Ovary (tissue), 9 donors: ENCODE measurements around the gene JPT1. TPM values are rescaled to one million over a fixed set of nuclear protein-coding genes. Genes with fewer than 3 reads are reported as not detected.
"Not testable (repeated sequence)": the region's sequence is repeated elsewhere in the genome, so short reads cannot be mapped to it uniquely, and the experiment has no call there.

ENCODE experiments used
- DNase-seq, 5 donors: peaks; one replicate each; pipeline ENCODE4 v3.0.0-alpha.2; 2019 to 2020
- H3K27ac ChIP-seq, 2 donors: fragments of 200-600 bp; one replicate each; pipeline versions ENCODE4 v1.5.1 to v1.8.0; 2019 to 2022
- H3K27me3 ChIP-seq: fragments of 200-600 bp; one replicate; pipeline ENCODE4 v1.8.0; 2022
- H3K36me3 ChIP-seq: fragments of 200-600 bp; sonication (generic); one replicate; pipeline ENCODE4 v1.5.1; 2019
- H3K4me1 ChIP-seq: one replicate; pipeline ENCODE4 v1.8.1; 2013; ENCODE audit warnings: mild to moderate bottlenecking, moderate library complexity; ENCODE audit not compliant: insufficient read depth
- H3K4me3 ChIP-seq: fragments of 200-600 bp; sonication (generic); one replicate; pipeline ENCODE4 v1.5.1; 2017
- H3K9me3 ChIP-seq, 2 donors: fragments of 200-600 bp in 1 of 2; sonication (generic) in 1 of 2; one replicate each; pipeline versions ENCODE4 v1.5.1 to v1.8.1; 2013 to 2019; ENCODE audit warnings: mild to moderate bottlenecking in 1 of 2, moderate library complexity in 1 of 2
- CTCF ChIP-seq, 3 donors: fragments of 450-650 bp in 2 of 3; fragments of 200-600 bp in 1 of 3; IDR thresholded peaks; one replicate each; pipeline versions ENCODE4 v1.5.1 to v1.8.0; 2016 to 2022; ENCODE audit warnings: antibody characterized with exemption in 3 of 3, mild to moderate bottlenecking in 1 of 3
- EP300 ChIP-seq: sonication (generic); formaldehyde crosslinking; IDR thresholded peaks from one replicate; pipeline ENCODE4 v1.6.1; 2017; ENCODE audit warnings: antibody characterized with exemption
- POLR2A ChIP-seq: fragments of 450-650 bp; IDR thresholded peaks from one replicate; pipeline ENCODE4 v1.6.1; 2017; ENCODE audit warnings: antibody characterized with exemption, mild to moderate bottlenecking, moderate library complexity
- WGBS, 3 donors: extraction: QIAGEN DNeasy Blood & Tissue Kit in 1 of 3; methylation state at CpG; one replicate each; pipeline versions ENCODE4 v1.1.5 to v1.1.7; 2013 to 2017; 5-methylcytosine and 5-hydroxymethylcytosine counted together
- intact Hi-C, 4 donors: fragments of 100-400 bp; cut with DNase I; formaldehyde crosslinking; loops; one replicate each; pipeline versions ENCODE4 v1.11.0 to v1.15.1; 2022 to 2023
- polyA plus RNA-seq, 2 donors: library from polyadenylated mRNA; stranded (reverse); fragments of 200-250 nt in 1 of 2; fragments of 350-450 nt in 1 of 2; fragmentation: Illumina TruSeq in 1 of 2; extraction: RNeasy Lipid Tissue Mini Kit (QIAGEN cat#74804) in 1 of 2; gene quantifications; one replicate each; pipeline ENCODE4 v1.2.3, GENCODE V29; 2013 to 2014
- total RNA-seq, 7 donors: library from RNA; depleted of rRNA in 2 of 7; stranded (reverse); fragments of >200 nt in 2 of 7; fragmentation: NEBNext Ultra II Directional in 3 of 7; extraction: Animal tissue kit (Norgen Biotek cat#: 25700) in 3 of 7; gene quantifications; one replicate each; pipeline versions ENCODE4 v1.1.0 to v1.2.4, GENCODE V29; 2016 to 2023
- donor health status: DM: no; HTN: no; CAD: no; lungs with moderate emphysema.
- donor health status: DM: no; HTN: no; CAD: no.
- donor health status: Bipolar disorder and iron deficiency.
- donor health status: DM: yes; HTN: yes; CAD: no.
- donor health status: DM: no; HTN: no; CAD: no.
- donor health status: DM: yes; HTN: yes; CAD: no.

JPT1 gene
- total and polyA plus RNA-seq, 9 donors = 12.9 to 54.5 (median 20.2) TPM

DNA sequence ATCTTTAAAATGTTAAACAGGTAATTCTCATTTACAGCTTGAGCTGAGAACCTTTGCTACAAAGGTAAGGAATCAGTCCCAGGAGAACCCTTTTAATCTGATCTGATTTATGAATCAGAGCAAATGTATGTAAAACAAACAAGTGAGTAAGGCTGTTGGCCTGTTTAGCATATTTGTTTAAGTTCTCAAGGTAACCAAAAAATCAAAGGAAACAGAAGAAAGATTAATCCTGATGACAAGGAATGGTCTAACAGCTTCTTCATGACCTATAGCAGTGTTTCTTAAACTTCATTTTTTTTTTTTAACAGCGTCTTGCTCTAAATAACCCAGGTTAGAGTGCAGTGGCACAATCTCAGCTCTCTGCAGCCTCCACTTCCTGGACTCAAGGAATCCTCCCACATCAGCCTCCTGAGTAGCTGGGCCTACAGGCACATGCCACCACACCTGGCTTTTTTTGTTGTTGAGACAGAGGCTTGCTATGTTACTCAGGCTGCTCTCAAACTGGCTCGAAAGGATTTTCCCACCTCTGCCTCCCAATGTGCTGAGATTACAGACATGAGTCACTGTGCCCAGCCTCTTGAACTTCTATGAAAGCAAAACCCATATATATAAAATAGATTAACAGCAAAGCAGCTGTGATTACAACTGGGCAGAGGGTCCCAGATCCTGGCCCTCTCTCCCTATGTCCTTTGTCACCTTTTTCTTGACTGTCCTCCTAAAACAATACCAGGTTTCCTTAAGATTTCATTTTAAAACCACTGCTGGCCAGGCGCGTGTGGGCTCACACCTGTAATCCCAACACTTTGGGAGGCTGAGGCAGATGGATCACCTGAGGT is 5.1 kb upstream of the JPT1 start:
- 81 to 90% (median 89%) methylated on average over 4 of the region's 4 CpGs for WGBS, 3 donors
- TF ChIP-seq EP300 (no peak), CTCF (IDR thresholded peaks at IDR 0.05) (no peak), POLR2A (no peak)
- Histone ChIP-seq H3K36me3 (no peaks in the 10 kb centered on the region), H3K27ac (no peak overlapping the region), H3K27me3 (no peaks in the 10 kb centered on the region), H3K9me3 (no peaks in the 10 kb centered on the region), H3K4me3 (no peak overlapping the region), H3K4me1 (peaks cover 1% of the 10 kb centered on the region)
- intact Hi-C loops = loop anchor here in 1 of 4 donors (5.0 kb wide), 1 partner anchor 1393 kb away; no protein-coding TSS in a partner anchor
- no peak for DNase-seq

GRCh38 chr17:75158480-75158879 is 4.2 kb upstream of the JPT1 start:
- H3K27ac ChIP-seq = not testable (repeated sequence)
- intact Hi-C loops = loop anchor here in 1 of 4 donors (5.0 kb wide), 1 partner anchor 1394 kb away; no protein-coding TSS in a partner anchor
- WGBS, 3 donors = 80 to 83% (median 80%) methylated on average over 8 of the region's 8 CpGs

DNA sequence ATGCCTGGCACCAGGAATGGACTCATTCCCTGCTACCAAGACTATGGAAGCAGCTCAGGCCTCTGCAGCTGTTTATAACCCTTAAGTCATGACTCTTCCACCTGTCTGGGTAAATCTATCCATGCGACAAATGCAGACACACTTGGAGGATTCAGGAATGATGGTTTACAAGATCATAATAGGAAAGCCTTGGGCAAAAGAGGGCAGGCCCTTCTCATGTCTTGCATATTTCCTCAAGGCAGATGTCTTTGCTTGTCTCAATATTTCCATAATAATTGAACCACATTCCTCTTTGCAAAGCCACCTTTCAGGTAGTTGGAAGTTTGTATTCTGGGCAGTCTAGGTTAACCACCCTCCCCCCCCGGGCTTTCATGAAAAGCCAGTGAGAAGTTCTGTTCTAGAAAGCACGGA is 884 bp upstream of the JPT1 start:
- H3K4me1 ChIP-seq = peaks cover 1% of the 10 kb centered on the region
- no peaks in the 10 kb centered on the region for H3K36me3 ChIP-seq
- no peaks in the 10 kb centered on the region for H3K27me3 ChIP-seq
- H3K27ac ChIP-seq = no peak overlapping the region
- intact Hi-C loops = loop anchor here in 1 of 4 donors (5.0 kb wide), 1 partner anchor 1397 kb away; no protein-coding TSS in a partner anchor
- H3K4me3 ChIP-seq = no peak overlapping the region
- DNase-seq = peak in 1 of 5 donors; percentile 8
- no peaks in the 10 kb centered on the region for H3K9me3 ChIP-seq
- no peak for TF ChIP-seq EP300
- TF ChIP-seq POLR2A = no peak
- no peak for TF ChIP-seq CTCF (IDR thresholded peaks at IDR 0.05)
- 83 to 97% (median 86%) methylated on average over 3 of the region's 3 CpGs for WGBS, 3 donors

More at GRCh38 chr17:75158480-75158879, 4.2 kb upstream of the JPT1 start:
- not testable (repeated sequence) for H3K36me3 ChIP-seq, H3K9me3 ChIP-seq, H3K4me3 ChIP-seq, H3K27me3 ChIP-seq, DNase-seq, H3K4me1 ChIP-seq

GRCh38 chr17:75153780-75154194 is 525 bp downstream of the JPT1 start:
- Histone ChIP-seq H3K9me3 (no peaks in the 10 kb centered on the region), H3K36me3 (no peaks in the 10 kb centered on the region), H3K27ac (no peak overlapping the region), H3K27me3 (no peaks in the 10 kb centered on the region), H3K4me1 (peaks cover 1% of the 10 kb centered on the region), H3K4me3 (peak overlapping the region; percentile 92)
- peak in 1 of 5 donors; percentile 39 for DNase-seq
- TF ChIP-seq EP300 (no peak), CTCF (IDR thresholded peaks at IDR 0.05) (no peak), POLR2A (no peak)
- WGBS, 3 donors = 0 to 1% (median 0%) methylated on average over 19 to 35 of the region's 35 CpGs
- intact Hi-C loops = no loop called here
